ENCODE results near the gene DNTT.

DNA sequence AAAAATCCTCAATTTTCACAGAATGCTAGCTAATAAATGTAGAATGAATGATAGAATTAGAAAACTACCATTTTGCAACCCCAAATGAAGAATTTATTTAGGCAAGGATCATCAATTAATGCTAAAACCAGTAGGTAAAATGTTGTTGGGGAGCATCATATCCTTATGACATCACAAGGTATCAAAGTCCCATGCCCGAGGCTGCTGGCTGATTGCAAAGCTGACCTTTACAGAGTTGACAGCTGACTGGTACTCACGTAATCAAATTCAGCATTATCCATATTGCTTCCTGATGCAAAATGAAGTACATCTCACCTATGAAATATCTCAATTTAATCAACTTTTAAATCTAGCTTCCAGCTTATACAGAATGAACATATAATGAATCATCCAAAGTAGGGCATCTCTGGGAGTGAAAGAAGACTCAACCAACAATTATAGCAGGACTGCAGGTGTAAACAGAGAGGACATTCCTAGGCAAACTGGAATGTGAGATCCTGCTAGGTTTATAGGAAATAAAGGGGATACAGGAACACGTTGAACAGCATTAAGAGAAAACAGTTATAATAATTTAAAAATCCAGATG is 22.7 kb upstream of the DNTT start:
- TF ChIP-seq, protein P1, sequence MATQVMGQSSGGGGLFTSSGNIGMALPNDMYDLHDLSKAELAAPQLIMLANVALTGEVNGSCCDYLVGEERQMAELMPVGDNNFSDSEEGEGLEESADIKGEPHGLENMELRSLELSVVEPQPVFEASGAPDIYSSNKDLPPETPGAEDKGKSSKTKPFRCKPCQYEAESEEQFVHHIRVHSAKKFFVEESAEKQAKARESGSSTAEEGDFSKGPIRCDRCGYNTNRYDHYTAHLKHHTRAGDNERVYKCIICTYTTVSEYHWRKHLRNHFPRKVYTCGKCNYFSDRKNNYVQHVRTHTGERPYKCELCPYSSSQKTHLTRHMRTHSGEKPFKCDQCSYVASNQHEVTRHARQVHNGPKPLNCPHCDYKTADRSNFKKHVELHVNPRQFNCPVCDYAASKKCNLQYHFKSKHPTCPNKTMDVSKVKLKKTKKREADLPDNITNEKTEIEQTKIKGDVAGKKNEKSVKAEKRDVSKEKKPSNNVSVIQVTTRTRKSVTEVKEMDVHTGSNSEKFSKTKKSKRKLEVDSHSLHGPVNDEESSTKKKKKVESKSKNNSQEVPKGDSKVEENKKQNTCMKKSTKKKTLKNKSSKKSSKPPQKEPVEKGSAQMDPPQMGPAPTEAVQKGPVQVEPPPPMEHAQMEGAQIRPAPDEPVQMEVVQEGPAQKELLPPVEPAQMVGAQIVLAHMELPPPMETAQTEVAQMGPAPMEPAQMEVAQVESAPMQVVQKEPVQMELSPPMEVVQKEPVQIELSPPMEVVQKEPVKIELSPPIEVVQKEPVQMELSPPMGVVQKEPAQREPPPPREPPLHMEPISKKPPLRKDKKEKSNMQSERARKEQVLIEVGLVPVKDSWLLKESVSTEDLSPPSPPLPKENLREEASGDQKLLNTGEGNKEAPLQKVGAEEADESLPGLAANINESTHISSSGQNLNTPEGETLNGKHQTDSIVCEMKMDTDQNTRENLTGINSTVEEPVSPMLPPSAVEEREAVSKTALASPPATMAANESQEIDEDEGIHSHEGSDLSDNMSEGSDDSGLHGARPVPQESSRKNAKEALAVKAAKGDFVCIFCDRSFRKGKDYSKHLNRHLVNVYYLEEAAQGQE (IDR thresholded peaks at IDR 0.05; ENCODE audit: borderline replicate concordance): no peak
- TF ChIP-seq, protein P2, sequence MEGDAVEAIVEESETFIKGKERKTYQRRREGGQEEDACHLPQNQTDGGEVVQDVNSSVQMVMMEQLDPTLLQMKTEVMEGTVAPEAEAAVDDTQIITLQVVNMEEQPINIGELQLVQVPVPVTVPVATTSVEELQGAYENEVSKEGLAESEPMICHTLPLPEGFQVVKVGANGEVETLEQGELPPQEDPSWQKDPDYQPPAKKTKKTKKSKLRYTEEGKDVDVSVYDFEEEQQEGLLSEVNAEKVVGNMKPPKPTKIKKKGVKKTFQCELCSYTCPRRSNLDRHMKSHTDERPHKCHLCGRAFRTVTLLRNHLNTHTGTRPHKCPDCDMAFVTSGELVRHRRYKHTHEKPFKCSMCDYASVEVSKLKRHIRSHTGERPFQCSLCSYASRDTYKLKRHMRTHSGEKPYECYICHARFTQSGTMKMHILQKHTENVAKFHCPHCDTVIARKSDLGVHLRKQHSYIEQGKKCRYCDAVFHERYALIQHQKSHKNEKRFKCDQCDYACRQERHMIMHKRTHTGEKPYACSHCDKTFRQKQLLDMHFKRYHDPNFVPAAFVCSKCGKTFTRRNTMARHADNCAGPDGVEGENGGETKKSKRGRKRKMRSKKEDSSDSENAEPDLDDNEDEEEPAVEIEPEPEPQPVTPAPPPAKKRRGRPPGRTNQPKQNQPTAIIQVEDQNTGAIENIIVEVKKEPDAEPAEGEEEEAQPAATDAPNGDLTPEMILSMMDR (IDR thresholded peaks at IDR 0.05; ENCODE audit: poor library complexity, severe bottlenecking): no peak
- TF ChIP-seq EZH2 (IDR thresholded peaks at IDR 0.05; ENCODE audit: borderline replicate concordance, insufficient read depth, low read length, poor library complexity, severe bottlenecking) (no peak), SMC3 (conservative IDR thresholded peaks at IDR 0.05; ENCODE audit: poor library complexity) (no peak), MXI1 (conservative IDR thresholded peaks at IDR 0.05; ENCODE audit: poor library complexity, severe bottlenecking) (no peak), POLR2AphosphoS5 (IDR thresholded peaks at IDR 0.05) (no peak), RAD21 (conservative IDR thresholded peaks at IDR 0.05) (no peak), EP300 (conservative IDR thresholded peaks at IDR 0.05; ENCODE audit: poor library complexity, severe bottlenecking) (no peak), TAF1 (IDR thresholded peaks at IDR 0.05; ENCODE audit: low read depth) (no peak)
